HEK293 (cell line): ENCODE measurements around the gene MIB2.
A peak's percentile ranks its signal among the peaks of the same experiment; 100 is the strongest.

Experiments
- CTCF ChIA-PET: fragments of 350-600 bp; formaldehyde crosslinking; extraction: SDS; loops from one replicate; lab custom pipeline; 2021; ENCODE audit warnings: antibody characterized with exemption; lab: Yijun Ruan, JAX
- POLR2A ChIA-PET: fragments of 300-600 bp; formaldehyde crosslinking; extraction: SDS; loops from one replicate; lab custom pipeline; 2020; ENCODE audit warnings: antibody characterized with exemption, inconsistent platforms; lab: Yijun Ruan, JAX
- H3K27ac ChIP-seq: fragments of 200-500 bp; sonication (Bioruptor generic); 2 replicates; pipeline ENCODE4 v1.5.1; 2014; ENCODE audit warnings: low read depth, low read length, control low read depth, inconsistent platforms; ENCODE audit errors: extremely low read depth
- H3K36me3 ChIP-seq, 2 experiments: fragments of 200-500 bp in 1 of 2; sonication (Bioruptor generic) in 1 of 2; 1 replicate in 1 of 2; 2 replicates in 1 of 2; pipeline ENCODE4 v1.5.1; 2014 to 2017; ENCODE audit warnings: inconsistent platforms in 2 of 2, low read length in 2 of 2; ENCODE audit not compliant: control insufficient read depth in 2 of 2, insufficient read depth in 1 of 2
- H3K4me1 ChIP-seq: fragments of 200-500 bp; sonication (Bioruptor generic); 2 replicates; pipeline ENCODE4 v1.5.1; 2014; ENCODE audit warnings: mild to moderate bottlenecking, low read length, inconsistent platforms; ENCODE audit not compliant: control insufficient read depth, insufficient read depth
- H3K4me3 ChIP-seq: 2 replicates; pipeline ENCODE4 v1.5.1; 2011; ENCODE audit warnings: low read depth, mild to moderate bottlenecking, control low read depth, low read length, moderate library complexity
- H3K9me3 ChIP-seq: fragments of 200-500 bp; sonication (Bioruptor generic); 2 replicates; pipeline ENCODE4 v1.5.1; 2014; ENCODE audit warnings: low read depth, low read length, inconsistent platforms; ENCODE audit not compliant: control insufficient read depth, insufficient read depth
- GLIS1 ChIP-seq: fragments of 450-650 bp; formaldehyde crosslinking; IDR thresholded peaks from 2 replicates; pipeline ENCODE4 v1.5.1; 2016; ENCODE audit warnings: missing biosample characterization, missing genetic modification characterization
- KLF9 ChIP-seq: fragments of 450-650 bp; formaldehyde crosslinking; IDR thresholded peaks from 2 replicates; pipeline ENCODE4 v1.5.1; 2016; ENCODE audit warnings: missing biosample characterization, missing genetic modification characterization, low read depth
- PRDM1 ChIP-seq: fragments of 450-650 bp; formaldehyde crosslinking; IDR thresholded peaks from 2 replicates; pipeline ENCODE4; 2016; ENCODE audit warnings: missing biosample characterization, missing genetic modification characterization
- ZFHX2 ChIP-seq: fragments of 450-650 bp; formaldehyde crosslinking; conservative IDR thresholded peaks from 2 replicates; pipeline ENCODE4 v1.5.1; 2016; ENCODE audit warnings: missing biosample characterization, missing genetic modification characterization
- ZIC2 ChIP-seq: fragments of 450-650 bp; formaldehyde crosslinking; IDR thresholded peaks from 2 replicates; pipeline ENCODE4 v1.5.1; 2016; ENCODE audit warnings: missing biosample characterization, missing genetic modification characterization
- ZNF133 ChIP-seq: fragments of 450-650 bp; formaldehyde crosslinking; IDR thresholded peaks from 2 replicates; pipeline ENCODE4 v1.5.1; 2016; ENCODE audit warnings: missing biosample characterization, missing genetic modification characterization
- ZNF2 ChIP-seq: fragments of 450-650 bp; formaldehyde crosslinking; IDR thresholded peaks from 2 replicates; pipeline ENCODE4 v1.5.1; 2016; ENCODE audit warnings: missing biosample characterization, missing genetic modification characterization
- ZNF335 ChIP-seq: fragments of 450-650 bp; formaldehyde crosslinking; conservative IDR thresholded peaks from 2 replicates; pipeline ENCODE4 v1.5.1; 2016; ENCODE audit warnings: missing biosample characterization, missing genetic modification characterization
- ZNF366 ChIP-seq: fragments of 450-650 bp; formaldehyde crosslinking; conservative IDR thresholded peaks from 2 replicates; pipeline ENCODE4 v1.5.1; 2016; ENCODE audit warnings: missing biosample characterization, missing genetic modification characterization
- ZNF600 ChIP-seq: fragments of 450-650 bp; formaldehyde crosslinking; IDR thresholded peaks from 2 replicates; pipeline ENCODE4 v1.5.1; 2016; ENCODE audit warnings: missing biosample characterization, missing genetic modification characterization
- ZNF621 ChIP-seq: fragments of 450-650 bp; formaldehyde crosslinking; IDR thresholded peaks from 2 replicates; pipeline ENCODE4 v1.5.1; 2017; ENCODE audit warnings: missing biosample characterization, missing genetic modification characterization
- TF ChIP-seq, protein P1 (sequence below): fragments of 450-650 bp; formaldehyde crosslinking; IDR thresholded peaks from 2 replicates; pipeline ENCODE4 v1.5.1; 2017; ENCODE audit warnings: missing biosample characterization, mild to moderate bottlenecking, missing genetic modification characterization, moderate library complexity
- TF ChIP-seq, protein P2 (sequence below): fragments of 450-650 bp; formaldehyde crosslinking; IDR thresholded peaks from 2 replicates; pipeline ENCODE4 v1.5.1; 2017; ENCODE audit warnings: missing biosample characterization, missing genetic modification characterization
- TF ChIP-seq, protein P3 (sequence below): fragments of 450-650 bp; formaldehyde crosslinking; IDR thresholded peaks from 2 replicates; pipeline ENCODE4 v1.5.1; 2016; ENCODE audit warnings: missing biosample characterization, missing genetic modification characterization
- TF ChIP-seq, protein P4 (sequence below): fragments of 450-650 bp; formaldehyde crosslinking; IDR thresholded peaks from 2 replicates; pipeline ENCODE4 v1.5.1; 2016; ENCODE audit warnings: missing biosample characterization, missing genetic modification characterization

MIB2 gene

DNA sequence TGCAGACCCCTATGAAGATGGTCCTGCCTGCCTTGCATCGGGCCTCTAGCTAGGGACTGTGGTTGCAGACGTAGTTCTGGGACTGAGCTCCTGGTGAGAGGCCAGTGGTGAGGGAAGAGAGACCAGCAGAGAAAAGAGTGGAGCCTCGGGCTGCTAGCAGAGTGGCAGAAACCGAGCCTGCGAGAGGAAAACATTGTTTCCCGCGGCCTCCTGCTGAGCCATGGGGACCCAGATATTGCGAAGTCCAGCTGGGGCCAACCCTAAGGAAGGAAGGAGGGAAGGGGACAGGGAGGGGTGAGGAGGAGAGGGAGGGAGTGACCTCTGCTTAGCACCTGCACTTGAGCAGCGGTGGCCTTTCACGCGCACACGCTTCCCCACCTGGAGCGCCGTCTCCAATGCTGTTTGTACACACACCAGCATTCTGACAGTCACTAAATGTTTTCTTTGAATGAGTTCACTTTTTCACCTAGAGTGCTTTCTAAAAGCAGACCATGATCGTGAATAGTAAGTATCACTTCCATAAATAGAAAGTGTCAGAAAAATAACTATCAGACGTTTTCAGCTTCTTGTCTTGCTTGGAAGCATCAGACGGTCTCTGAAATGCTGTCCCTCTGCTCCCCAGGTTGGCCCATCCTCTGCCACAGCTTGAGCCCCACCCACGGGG is 12.9 kb upstream of the MIB2 start:
- no peaks in the 10 kb centered on the region for H3K36me3 ChIP-seq
- CTCF ChIA-PET: no interaction called here
- POLR2A ChIA-PET: interaction anchor here (1.4 to 2.6 kb wide), 2 partner anchors 9 to 12 kb away, joined by 4 to 17 read pairs; partner anchors contain the start of gene MIB2
- H3K27ac ChIP-seq: no peak overlapping the region
- peaks cover 5% of the 10 kb centered on the region; the same call in 1 of the 2 replicates for H3K4me1 ChIP-seq
- H3K9me3 ChIP-seq: no peaks in the 10 kb centered on the region
- TF ChIP-seq GLIS1 (tag by site-specific recombination) (peak; percentile 16; the same call in 1 of the 2 replicates), PRDM1 (tag by site-specific recombination) (peak; percentile 82), ZIC2 (tag by site-specific recombination) (peak; percentile 18; the same call in 1 of the 2 replicates), ZNF366 (tag by site-specific recombination) (peak; percentile 85)
- TF ChIP-seq, protein P1, sequence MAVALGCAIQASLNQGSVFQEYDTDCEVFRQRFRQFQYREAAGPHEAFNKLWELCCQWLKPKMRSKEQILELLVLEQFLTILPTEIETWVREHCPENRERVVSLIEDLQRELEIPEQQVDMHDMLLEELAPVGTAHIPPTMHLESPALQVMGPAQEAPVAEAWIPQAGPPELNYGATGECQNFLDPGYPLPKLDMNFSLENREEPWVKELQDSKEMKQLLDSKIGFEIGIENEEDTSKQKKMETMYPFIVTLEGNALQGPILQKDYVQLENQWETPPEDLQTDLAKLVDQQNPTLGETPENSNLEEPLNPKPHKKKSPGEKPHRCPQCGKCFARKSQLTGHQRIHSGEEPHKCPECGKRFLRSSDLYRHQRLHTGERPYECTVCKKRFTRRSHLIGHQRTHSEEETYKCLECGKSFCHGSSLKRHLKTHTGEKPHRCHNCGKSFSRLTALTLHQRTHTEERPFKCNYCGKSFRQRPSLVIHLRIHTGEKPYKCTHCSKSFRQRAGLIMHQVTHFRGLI (tag by site-specific recombination): no peak
- H3K4me3 ChIP-seq: no peak overlapping the region

DNA sequence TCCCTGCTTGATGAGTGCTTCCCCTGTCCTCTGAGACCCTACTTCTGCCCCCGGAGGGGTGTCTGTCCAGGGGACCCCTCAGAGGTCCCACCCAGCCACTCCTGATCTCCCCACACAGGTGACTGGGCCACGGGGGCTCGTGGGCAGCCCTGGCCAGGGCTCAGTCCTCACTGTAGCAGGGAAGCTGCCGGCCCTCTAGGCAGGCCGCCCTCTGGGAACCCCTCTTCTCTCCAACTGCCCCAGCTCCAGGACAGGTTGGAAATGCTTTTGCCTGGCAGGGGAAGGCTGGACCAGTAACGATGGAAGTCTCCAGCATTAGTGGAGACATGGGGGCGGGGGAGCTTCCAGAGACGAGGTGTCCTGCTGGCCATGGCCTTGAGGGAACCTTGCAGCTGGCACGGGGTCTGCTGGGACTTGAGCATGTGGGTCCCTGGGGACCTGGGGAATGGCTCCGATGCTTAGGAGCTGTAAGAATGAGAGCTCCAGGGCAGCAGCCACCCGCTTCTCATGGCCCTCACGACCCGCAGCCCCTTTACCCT is 12.3 kb upstream of the MIB2 start:
- Histone ChIP-seq H3K36me3 (no peaks in the 10 kb centered on the region), H3K4me3 (no peak overlapping the region), H3K9me3 (no peaks in the 10 kb centered on the region), H3K27ac (no peak overlapping the region), H3K4me1 (peaks cover under 1% of the 10 kb centered on the region; the same call in 1 of the 2 replicates)
- peak; percentile 28; the same call in 1 of the 2 replicates for TF ChIP-seq ZFHX2 (tag by site-specific recombination)
- no peak for TF ChIP-seq ZNF2 (tag by site-specific recombination)
- TF ChIP-seq ZNF621 (tag by site-specific recombination): no peak
- no peak for TF ChIP-seq ZNF133 (tag by site-specific recombination)
- TF ChIP-seq, protein P2, sequence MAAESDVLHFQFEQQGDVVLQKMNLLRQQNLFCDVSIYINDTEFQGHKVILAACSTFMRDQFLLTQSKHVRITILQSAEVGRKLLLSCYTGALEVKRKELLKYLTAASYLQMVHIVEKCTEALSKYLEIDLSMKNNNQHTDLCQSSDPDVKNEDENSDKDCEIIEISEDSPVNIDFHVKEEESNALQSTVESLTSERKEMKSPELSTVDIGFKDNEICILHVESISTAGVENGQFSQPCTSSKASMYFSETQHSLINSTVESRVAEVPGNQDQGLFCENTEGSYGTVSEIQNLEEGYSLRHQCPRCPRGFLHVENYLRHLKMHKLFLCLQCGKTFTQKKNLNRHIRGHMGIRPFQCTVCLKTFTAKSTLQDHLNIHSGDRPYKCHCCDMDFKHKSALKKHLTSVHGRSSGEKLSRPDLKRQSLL (tag by site-specific recombination): no peak
- TF ChIP-seq, protein P3, sequence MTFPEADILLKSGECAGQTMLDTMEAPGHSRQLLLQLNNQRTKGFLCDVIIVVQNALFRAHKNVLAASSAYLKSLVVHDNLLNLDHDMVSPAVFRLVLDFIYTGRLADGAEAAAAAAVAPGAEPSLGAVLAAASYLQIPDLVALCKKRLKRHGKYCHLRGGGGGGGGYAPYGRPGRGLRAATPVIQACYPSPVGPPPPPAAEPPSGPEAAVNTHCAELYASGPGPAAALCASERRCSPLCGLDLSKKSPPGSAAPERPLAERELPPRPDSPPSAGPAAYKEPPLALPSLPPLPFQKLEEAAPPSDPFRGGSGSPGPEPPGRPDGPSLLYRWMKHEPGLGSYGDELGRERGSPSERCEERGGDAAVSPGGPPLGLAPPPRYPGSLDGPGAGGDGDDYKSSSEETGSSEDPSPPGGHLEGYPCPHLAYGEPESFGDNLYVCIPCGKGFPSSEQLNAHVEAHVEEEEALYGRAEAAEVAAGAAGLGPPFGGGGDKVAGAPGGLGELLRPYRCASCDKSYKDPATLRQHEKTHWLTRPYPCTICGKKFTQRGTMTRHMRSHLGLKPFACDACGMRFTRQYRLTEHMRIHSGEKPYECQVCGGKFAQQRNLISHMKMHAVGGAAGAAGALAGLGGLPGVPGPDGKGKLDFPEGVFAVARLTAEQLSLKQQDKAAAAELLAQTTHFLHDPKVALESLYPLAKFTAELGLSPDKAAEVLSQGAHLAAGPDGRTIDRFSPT (tag by site-specific recombination): 0 out of 2 replicates have a peak, but pooled peaks have one; percentile 21
- no peak for TF ChIP-seq ZNF335 (tag by site-specific recombination)
- no peak for TF ChIP-seq KLF9 (tag by site-specific recombination)
- CTCF ChIA-PET: no interaction called here
- POLR2A ChIA-PET: interaction anchor here (1.5 to 2.6 kb wide), 2 partner anchors 11 to 25 kb away, joined by 3 to 17 read pairs; partner anchors contain the start of gene MIB2

DNA sequence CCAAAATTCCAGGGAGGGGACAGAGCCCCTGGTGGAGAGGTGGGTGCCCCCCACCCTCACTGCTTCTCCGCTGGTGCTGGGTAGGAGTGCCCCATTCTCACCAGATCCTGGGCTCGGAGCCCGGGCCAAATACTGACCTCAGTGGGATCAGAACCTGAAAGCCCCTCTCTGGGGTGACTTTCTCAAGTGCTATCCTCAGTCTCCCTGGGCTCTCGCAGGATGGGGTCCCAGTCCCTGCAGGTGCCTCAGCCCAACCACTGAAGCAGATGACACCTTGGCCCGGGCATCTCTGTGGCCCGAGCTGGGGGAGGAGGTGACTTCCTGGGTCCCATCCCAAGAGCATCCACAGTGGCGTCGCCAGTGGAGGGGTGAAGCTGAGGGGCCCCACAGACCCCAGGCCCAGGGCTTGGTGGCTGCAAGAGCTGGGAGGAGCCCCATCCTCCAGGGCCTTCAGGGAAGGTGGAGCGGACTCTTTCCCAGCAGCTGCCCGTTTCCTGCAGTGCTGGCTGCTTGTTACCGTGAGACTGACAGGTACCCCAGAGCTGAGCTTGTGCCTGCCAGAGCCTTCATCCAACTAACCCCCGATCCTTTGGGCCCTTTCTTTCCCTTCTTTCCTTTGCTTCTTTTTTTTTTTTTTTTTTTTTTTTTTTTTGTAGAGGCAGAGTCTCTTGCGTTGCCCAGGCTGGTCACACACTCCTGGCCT is 11.5 kb upstream of the MIB2 start:
- CTCF ChIA-PET: no interaction called here
- Histone ChIP-seq H3K4me1 (no peaks in the 10 kb centered on the region; the same call in 1 of the 2 replicates), H3K9me3 (no peaks in the 10 kb centered on the region), H3K4me3 (no peak overlapping the region), H3K27ac (no peak overlapping the region), H3K36me3 (no peaks in the 10 kb centered on the region)
- POLR2A ChIA-PET: interaction anchor here (0.6 to 2.6 kb wide), 3 partner anchors 11 to 24 kb away, joined by 3 to 17 read pairs (median 9); partner anchors contain the start of gene MIB2
- peak; percentile 56; the same call in 1 of the 2 replicates for TF ChIP-seq ZNF600 (tag by site-specific recombination)
- TF ChIP-seq, protein P4, sequence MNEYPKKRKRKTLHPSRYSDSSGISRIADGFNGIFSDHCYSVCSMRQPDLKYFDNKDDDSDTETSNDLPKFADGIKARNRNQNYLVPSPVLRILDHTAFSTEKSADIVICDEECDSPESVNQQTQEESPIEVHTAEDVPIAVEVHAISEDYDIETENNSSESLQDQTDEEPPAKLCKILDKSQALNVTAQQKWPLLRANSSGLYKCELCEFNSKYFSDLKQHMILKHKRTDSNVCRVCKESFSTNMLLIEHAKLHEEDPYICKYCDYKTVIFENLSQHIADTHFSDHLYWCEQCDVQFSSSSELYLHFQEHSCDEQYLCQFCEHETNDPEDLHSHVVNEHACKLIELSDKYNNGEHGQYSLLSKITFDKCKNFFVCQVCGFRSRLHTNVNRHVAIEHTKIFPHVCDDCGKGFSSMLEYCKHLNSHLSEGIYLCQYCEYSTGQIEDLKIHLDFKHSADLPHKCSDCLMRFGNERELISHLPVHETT (tag by site-specific recombination): no peak
- TF ChIP-seq, protein P1 (tag by site-specific recombination): peak; percentile 68
